GM23338 (cell line): ENCODE results near the gene B4GALT6. TPM values are rescaled to one million over a fixed set of nuclear protein-coding genes. Genes with fewer than 3 reads are reported as not detected.

Experiments used
- CREB1 ChIP-seq: fragments of 250-450 bp; sonication (Bioruptor Pico); IDR thresholded peaks from 2 replicates; pipeline ENCODE4 v1.5.0; 2020; ENCODE audit warnings: low read depth, mild to moderate bottlenecking, moderate library complexity
- JUNB ChIP-seq: IDR thresholded peaks from one replicate; pipeline ENCODE4 v1.6.1; 2016; ENCODE audit warnings: antibody characterized with exemption; ENCODE audit not compliant: unreplicated experiment
- NANOG ChIP-seq: IDR thresholded peaks from 2 replicates; pipeline ENCODE4 v1.6.1; 2016; ENCODE audit warnings: antibody characterized with exemption, borderline replicate concordance
- STAT1 ChIP-seq: IDR thresholded peaks from one replicate; pipeline ENCODE4 v1.6.1; 2016; ENCODE audit warnings: antibody characterized with exemption; ENCODE audit not compliant: unreplicated experiment
- ZNF114 ChIP-seq: fragments of 250-450 bp; sonication (Bioruptor Pico); IDR thresholded peaks from 2 replicates; pipeline ENCODE4 v1.5.0; 2020; ENCODE audit warnings: mild to moderate bottlenecking, moderate library complexity
- polyA plus RNA-seq: library from polyadenylated mRNA; unstranded; fragments of >200 nt; fragmentation: Nextera tagmentation; extraction: Ambion mirVana; gene quantifications from 2 replicates; pipeline ENCODE4 v1.2.1, GENCODE V29; 2016
- total RNA-seq: library from RNA; depleted of rRNA; stranded (reverse); fragments of >200 nt; shearing (Covaris generic); gene quantifications from 2 replicates; pipeline ENCODE4 v1.2.3, GENCODE V29; 2014
- TF ChIP-seq, protein P1 (sequence below): fragments of 250-450 bp; sonication (Bioruptor Pico); IDR thresholded peaks from 2 replicates; pipeline ENCODE4 v1.5.0; 2020; ENCODE audit warnings: mild to moderate bottlenecking, moderate library complexity
- TF ChIP-seq, protein P2 (sequence below): IDR thresholded peaks from 2 replicates; pipeline ENCODE4 v1.6.1; 2016; ENCODE audit warnings: antibody characterized with exemption
- TF ChIP-seq, protein P3 (sequence below): IDR thresholded peaks from one replicate; pipeline ENCODE4 v1.6.1; 2018; ENCODE audit warnings: antibody characterized with exemption; ENCODE audit not compliant: unreplicated experiment

The B4GALT6 gene
- total and polyA plus RNA-seq, 2 experiments from 2014 or later = 14.8 to 33.8 TPM

DNA sequence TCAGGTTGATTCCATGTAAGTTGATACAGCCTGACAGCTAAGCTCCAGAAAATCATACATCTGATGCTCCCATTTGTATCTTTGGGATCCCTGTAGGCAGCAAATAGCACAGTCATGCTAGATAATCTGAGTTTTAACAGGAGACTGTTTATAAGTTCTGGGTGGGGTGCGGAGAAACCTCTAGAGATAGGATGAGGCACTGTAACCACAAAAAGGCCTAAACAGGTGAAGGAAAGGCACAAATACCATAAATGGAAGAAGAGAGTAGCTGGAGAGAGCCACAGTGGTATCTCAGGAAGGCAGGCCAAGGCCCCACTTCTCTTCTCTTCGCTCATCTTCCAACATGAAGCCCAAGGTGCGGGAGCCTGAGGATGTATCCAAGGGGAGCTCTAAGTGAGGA is 18.1 kb upstream of the B4GALT6 start (continued):
- TF ChIP-seq, protein P1, sequence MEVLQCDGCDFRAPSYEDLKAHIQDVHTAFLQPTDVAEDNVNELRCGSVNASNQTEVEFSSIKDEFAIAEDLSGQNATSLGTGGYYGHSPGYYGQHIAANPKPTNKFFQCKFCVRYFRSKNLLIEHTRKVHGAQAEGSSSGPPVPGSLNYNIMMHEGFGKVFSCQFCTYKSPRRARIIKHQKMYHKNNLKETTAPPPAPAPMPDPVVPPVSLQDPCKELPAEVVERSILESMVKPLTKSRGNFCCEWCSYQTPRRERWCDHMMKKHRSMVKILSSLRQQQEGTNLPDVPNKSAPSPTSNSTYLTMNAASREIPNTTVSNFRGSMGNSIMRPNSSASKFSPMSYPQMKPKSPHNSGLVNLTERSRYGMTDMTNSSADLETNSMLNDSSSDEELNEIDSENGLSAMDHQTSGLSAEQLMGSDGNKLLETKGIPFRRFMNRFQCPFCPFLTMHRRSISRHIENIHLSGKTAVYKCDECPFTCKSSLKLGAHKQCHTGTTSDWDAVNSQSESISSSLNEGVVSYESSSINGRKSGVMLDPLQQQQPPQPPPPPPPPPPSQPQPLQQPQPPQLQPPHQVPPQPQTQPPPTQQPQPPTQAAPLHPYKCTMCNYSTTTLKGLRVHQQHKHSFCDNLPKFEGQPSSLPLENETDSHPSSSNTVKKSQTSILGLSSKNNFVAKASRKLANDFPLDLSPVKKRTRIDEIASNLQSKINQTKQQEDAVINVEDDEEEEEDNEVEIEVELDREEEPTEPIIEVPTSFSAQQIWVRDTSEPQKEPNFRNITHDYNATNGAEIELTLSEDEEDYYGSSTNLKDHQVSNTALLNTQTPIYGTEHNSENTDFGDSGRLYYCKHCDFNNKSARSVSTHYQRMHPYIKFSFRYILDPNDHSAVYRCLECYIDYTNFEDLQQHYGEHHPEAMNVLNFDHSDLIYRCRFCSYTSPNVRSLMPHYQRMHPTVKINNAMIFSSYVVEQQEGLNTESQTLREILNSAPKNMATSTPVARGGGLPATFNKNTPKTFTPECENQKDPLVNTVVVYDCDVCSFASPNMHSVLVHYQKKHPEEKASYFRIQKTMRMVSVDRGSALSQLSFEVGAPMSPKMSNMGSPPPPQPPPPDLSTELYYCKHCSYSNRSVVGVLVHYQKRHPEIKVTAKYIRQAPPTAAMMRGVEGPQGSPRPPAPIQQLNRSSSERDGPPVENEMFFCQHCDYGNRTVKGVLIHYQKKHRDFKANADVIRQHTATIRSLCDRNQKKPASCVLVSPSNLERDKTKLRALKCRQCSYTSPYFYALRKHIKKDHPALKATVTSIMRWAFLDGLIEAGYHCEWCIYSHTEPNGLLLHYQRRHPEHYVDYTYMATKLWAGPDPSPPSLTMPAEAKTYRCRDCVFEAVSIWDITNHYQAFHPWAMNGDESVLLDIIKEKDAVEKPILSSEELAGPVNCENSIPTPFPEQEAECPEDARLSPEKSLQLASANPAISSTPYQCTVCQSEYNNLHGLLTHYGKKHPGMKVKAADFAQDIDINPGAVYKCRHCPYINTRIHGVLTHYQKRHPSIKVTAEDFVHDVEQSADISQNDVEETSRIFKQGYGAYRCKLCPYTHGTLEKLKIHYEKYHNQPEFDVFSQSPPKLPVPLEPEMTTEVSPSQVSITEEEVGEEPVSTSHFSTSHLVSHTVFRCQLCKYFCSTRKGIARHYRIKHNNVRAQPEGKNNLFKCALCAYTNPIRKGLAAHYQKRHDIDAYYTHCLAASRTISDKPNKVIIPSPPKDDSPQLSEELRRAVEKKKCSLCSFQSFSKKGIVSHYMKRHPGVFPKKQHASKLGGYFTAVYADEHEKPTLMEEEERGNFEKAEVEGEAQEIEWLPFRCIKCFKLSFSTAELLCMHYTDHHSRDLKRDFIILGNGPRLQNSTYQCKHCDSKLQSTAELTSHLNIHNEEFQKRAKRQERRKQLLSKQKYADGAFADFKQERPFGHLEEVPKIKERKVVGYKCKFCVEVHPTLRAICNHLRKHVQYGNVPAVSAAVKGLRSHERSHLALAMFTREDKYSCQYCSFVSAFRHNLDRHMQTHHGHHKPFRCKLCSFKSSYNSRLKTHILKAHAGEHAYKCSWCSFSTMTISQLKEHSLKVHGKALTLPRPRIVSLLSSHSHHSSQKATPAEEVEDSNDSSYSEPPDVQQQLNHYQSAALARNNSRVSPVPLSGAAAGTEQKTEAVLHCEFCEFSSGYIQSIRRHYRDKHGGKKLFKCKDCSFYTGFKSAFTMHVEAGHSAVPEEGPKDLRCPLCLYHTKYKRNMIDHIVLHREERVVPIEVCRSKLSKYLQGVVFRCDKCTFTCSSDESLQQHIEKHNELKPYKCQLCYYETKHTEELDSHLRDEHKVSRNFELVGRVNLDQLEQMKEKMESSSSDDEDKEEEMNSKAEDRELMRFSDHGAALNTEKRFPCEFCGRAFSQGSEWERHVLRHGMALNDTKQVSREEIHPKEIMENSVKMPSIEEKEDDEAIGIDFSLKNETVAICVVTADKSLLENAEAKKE (CRISPR knock-in tag) = no peak
- no peak for TF ChIP-seq STAT1
- TF ChIP-seq, protein P2, sequence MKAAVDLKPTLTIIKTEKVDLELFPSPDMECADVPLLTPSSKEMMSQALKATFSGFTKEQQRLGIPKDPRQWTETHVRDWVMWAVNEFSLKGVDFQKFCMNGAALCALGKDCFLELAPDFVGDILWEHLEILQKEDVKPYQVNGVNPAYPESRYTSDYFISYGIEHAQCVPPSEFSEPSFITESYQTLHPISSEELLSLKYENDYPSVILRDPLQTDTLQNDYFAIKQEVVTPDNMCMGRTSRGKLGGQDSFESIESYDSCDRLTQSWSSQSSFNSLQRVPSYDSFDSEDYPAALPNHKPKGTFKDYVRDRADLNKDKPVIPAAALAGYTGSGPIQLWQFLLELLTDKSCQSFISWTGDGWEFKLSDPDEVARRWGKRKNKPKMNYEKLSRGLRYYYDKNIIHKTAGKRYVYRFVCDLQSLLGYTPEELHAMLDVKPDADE = no peak
- TF ChIP-seq, protein P3, sequence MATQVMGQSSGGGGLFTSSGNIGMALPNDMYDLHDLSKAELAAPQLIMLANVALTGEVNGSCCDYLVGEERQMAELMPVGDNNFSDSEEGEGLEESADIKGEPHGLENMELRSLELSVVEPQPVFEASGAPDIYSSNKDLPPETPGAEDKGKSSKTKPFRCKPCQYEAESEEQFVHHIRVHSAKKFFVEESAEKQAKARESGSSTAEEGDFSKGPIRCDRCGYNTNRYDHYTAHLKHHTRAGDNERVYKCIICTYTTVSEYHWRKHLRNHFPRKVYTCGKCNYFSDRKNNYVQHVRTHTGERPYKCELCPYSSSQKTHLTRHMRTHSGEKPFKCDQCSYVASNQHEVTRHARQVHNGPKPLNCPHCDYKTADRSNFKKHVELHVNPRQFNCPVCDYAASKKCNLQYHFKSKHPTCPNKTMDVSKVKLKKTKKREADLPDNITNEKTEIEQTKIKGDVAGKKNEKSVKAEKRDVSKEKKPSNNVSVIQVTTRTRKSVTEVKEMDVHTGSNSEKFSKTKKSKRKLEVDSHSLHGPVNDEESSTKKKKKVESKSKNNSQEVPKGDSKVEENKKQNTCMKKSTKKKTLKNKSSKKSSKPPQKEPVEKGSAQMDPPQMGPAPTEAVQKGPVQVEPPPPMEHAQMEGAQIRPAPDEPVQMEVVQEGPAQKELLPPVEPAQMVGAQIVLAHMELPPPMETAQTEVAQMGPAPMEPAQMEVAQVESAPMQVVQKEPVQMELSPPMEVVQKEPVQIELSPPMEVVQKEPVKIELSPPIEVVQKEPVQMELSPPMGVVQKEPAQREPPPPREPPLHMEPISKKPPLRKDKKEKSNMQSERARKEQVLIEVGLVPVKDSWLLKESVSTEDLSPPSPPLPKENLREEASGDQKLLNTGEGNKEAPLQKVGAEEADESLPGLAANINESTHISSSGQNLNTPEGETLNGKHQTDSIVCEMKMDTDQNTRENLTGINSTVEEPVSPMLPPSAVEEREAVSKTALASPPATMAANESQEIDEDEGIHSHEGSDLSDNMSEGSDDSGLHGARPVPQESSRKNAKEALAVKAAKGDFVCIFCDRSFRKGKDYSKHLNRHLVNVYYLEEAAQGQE = no peak
- TF ChIP-seq JUNB = no peak
- no peak for TF ChIP-seq ZNF114 (CRISPR knock-in tag)
- TF ChIP-seq NANOG = no peak
- TF ChIP-seq CREB1 (CRISPR knock-in tag) = no peak
